Left lung (tissue), 10 donors: ENCODE results near the gene SOSTDC1. TPM values are rescaled to one million over a fixed set of nuclear protein-coding genes. Genes with fewer than 3 reads are reported as not detected.

Source experiments
- ATAC-seq: fragments of 200-7000 bp; cut with Tn5 transposase; one replicate; pipeline ENCODE4 v1.9.1; 2020; ENCODE audit warnings: moderate library complexity
- DNase-seq, 4 donors: peaks; one replicate each; pipeline ENCODE4 v3.0.0-alpha.2; 2013 to 2020
- H3K27ac ChIP-seq, 2 donors: fragments of 200-600 bp; sonication (generic) in 1 of 2; one replicate each; pipeline versions ENCODE4 v1.5.0 to v1.8.0; 2020 to 2021
- H3K27me3 ChIP-seq, 2 donors: fragments of 200-600 bp; sonication (generic) in 1 of 2; one replicate each; pipeline versions ENCODE4 v1.5.0 to v1.8.0; 2020 to 2021
- H3K36me3 ChIP-seq, 2 donors: fragments of 200-600 bp; sonication (generic) in 1 of 2; one replicate each; pipeline versions ENCODE4 v1.5.0 to v1.8.0; 2020 to 2021
- H3K4me1 ChIP-seq, 2 donors: fragments of 200-600 bp; one replicate each; pipeline ENCODE4 v1.8.0; 2021
- H3K4me3 ChIP-seq, 2 donors: fragments of 200-600 bp; sonication (generic) in 1 of 2; one replicate each; pipeline versions ENCODE4 v1.5.0 to v1.8.0; 2020 to 2021; ENCODE audit warnings: mild to moderate bottlenecking in 1 of 2
- H3K9me3 ChIP-seq, 2 donors: fragments of 200-600 bp; sonication (generic) in 1 of 2; one replicate each; pipeline versions ENCODE4 v1.5.0 to v1.8.0; 2020 to 2021
- intact Hi-C, 2 donors: fragments of 100-400 bp; cut with DNase I; formaldehyde crosslinking; loops; one replicate each; pipeline versions ENCODE4 v1.11.2 to v1.14.2; 2022
- polyA plus RNA-seq, 6 donors: library from polyadenylated mRNA; unstranded; fragments of 120-200 nt; gene quantifications; one replicate each; pipeline ENCODE4 v1.2.1, GENCODE V29; 2013; ENCODE audit not compliant: insufficient read length in 6 of 6
- total RNA-seq, 2 donors: library from RNA; stranded (reverse); fragmentation: NEBNext Ultra II Directional; extraction: Animal tissue kit (Norgen Biotek cat#: 25700); gene quantifications; one replicate each; pipeline ENCODE4 v1.2.1, GENCODE V29; 2021
- TF ChIP-seq, protein P1 (sequence below), 2 donors: fragments of 200-600 bp; sonication (generic) in 1 of 2; IDR thresholded peaks; one replicate each; pipeline versions ENCODE4 v1.5.0 to v1.8.0; 2021; ENCODE audit warnings: antibody characterized with exemption in 2 of 2
- donor health status: DM: no; HTN: yes; CAD: no.
- donor health status: DM: no; HTN: no; CAD: no.

The SOSTDC1 gene
- total and polyA plus RNA-seq, 8 donors, result 8.8 to 33.0 (median 25.9) TPM

DNA sequence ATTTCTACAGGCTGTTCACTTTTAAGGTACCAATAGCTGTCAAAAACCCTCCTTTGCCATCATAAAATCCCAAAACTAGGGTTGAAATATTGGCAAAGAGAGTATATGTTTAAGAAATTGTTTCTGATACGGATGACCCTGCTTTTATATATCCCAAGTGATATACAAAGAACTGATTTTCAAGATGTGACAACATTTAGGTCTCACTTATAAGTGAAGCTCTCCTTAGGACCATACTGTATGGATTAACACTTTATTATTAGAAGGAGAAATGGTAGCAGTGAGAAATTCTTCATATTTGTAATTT, 33.2 kb downstream of the SOSTDC1 start:
- intact Hi-C loops, result no loop called here
- Histone ChIP-seq H3K4me3 (no peak overlapping the region), H3K4me1 (no peaks in the 10 kb centered on the region), H3K36me3 (no peaks in the 10 kb centered on the region), H3K27me3 (no peaks in the 10 kb centered on the region), H3K27ac (no peak overlapping the region), H3K9me3 (no peaks in the 10 kb centered on the region)
- DNase-seq, result no peak
- TF ChIP-seq, protein P1, sequence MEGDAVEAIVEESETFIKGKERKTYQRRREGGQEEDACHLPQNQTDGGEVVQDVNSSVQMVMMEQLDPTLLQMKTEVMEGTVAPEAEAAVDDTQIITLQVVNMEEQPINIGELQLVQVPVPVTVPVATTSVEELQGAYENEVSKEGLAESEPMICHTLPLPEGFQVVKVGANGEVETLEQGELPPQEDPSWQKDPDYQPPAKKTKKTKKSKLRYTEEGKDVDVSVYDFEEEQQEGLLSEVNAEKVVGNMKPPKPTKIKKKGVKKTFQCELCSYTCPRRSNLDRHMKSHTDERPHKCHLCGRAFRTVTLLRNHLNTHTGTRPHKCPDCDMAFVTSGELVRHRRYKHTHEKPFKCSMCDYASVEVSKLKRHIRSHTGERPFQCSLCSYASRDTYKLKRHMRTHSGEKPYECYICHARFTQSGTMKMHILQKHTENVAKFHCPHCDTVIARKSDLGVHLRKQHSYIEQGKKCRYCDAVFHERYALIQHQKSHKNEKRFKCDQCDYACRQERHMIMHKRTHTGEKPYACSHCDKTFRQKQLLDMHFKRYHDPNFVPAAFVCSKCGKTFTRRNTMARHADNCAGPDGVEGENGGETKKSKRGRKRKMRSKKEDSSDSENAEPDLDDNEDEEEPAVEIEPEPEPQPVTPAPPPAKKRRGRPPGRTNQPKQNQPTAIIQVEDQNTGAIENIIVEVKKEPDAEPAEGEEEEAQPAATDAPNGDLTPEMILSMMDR (IDR thresholded peaks at IDR 0.05), result no peak
- no peak for ATAC-seq

DNA sequence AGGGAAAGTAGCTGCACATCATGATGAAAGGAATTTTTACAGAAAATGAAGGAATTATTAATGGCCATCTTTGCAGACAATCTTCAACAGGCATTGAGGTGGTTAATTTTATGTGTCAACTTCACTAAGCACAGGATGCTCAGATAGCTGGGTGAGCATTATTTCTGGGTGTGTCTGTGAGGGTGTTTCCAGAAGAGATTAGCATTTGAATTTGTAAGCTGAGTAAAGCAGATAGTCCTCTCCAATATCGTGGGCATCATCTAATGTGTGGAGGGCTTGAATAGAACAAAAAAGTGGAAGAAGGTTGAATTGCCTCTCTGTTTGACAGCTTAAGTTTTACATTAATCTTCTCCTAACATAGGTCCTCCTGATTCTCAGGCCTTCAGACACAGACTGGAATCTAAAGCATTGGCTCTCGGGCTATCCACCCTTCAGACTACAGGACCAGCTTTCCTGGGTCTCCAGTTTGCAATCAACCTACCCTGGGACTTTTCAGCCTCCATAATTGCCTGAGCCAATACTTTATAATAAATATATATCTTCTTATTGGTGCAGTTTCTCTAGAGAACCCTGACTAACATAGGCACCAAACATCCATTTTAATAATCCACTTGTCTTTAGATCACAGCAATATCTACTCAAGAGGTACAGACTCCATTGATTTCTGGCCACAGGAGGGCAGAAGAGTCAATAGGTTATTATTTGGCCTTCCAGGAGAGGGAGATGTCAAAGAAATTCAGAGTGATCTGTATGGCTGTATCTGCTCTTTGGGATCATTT, 33.7 kb downstream of the SOSTDC1 start:
- H3K9me3 ChIP-seq, result no peaks in the 10 kb centered on the region
- H3K27me3 ChIP-seq, result no peaks in the 10 kb centered on the region
- H3K36me3 ChIP-seq, result no peaks in the 10 kb centered on the region
- H3K27ac ChIP-seq, result no peak overlapping the region
- H3K4me3 ChIP-seq, result no peak overlapping the region
- no peak for DNase-seq
- TF ChIP-seq, protein P1 (IDR thresholded peaks at IDR 0.05), result no peak
- peak; percentile 59 for ATAC-seq
- intact Hi-C loops, result no loop called here
- no peaks in the 10 kb centered on the region for H3K4me1 ChIP-seq

DNA sequence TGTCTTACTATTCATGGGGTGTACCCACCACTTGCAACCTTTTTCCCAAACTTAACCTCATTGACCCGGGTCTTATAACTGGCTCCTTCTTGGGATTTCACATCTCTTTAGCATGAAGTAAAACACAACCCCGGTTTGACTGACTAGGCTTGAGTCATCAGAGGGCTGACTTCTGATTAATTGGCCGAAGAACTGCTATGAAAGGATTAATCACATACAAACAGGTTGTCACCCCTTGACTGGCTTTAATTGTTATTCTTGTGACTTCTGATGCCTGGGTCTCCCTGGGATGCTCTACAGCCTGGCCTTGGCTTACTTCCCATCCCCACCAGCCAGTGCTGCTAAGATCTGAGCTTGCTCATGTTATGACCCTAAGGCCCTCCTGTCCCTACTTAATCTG, 35.4 kb downstream of the SOSTDC1 start:
- no peaks in the 10 kb centered on the region for H3K9me3 ChIP-seq
- no peak overlapping the region for H3K4me3 ChIP-seq
- ATAC-seq (no peak), DNase-seq (no peak)
- H3K36me3 ChIP-seq, result no peaks in the 10 kb centered on the region
- no peak overlapping the region for H3K27ac ChIP-seq
- H3K27me3 ChIP-seq, result no peaks in the 10 kb centered on the region
- no peaks in the 10 kb centered on the region for H3K4me1 ChIP-seq
- TF ChIP-seq, protein P1 (IDR thresholded peaks at IDR 0.05), result no peak
- intact Hi-C loops, result no loop called here

DNA sequence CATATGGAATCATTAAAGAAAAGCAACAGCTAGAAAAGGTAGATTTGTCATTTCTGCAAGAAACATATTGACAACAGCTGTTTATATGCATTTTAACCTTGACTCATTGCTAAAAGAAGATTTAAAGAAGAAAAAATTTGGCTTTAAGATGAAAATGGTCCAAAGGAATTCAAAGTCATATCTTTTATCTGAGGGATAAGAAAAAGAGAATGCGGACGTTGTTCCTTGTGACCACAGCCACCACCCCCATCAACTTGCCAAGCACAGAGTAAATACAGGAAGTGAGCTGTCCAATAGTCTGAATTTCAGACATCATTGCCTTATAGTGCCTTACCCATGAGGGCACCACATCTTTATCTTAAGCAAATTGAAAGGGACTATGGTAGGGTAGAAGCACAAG, 36.9 kb downstream of the SOSTDC1 start:
- ATAC-seq (peak; percentile 33), DNase-seq (no peak)
- H3K36me3 ChIP-seq, result no peaks in the 10 kb centered on the region
- H3K9me3 ChIP-seq, result no peaks in the 10 kb centered on the region
- intact Hi-C loops, result no loop called here
- no peak overlapping the region for H3K27ac ChIP-seq
- H3K4me3 ChIP-seq, result no peak overlapping the region
- H3K27me3 ChIP-seq, result no peaks in the 10 kb centered on the region
- no peaks in the 10 kb centered on the region for H3K4me1 ChIP-seq
- TF ChIP-seq, protein P1 (IDR thresholded peaks at IDR 0.05), result no peak

DNA sequence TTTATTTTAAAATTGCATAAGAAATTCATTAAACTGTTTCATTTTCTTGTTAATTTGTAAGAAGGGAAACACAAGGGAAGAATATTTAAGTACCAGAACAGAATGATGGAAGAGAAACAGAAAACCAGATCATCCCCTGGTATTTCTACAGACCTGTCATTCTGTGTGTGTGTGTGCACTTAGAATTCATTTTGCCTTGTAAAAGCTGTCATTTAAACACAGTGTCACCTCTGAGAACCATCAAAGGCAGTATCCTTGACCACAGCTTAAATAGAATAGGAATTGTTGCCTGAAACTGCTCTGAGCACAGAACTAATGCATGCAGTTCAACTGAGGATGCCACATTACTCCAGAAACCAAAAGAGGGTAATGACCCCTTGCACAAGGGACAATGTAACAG, 37.4 kb downstream of the SOSTDC1 start:
- DNase-seq, result no peak
- no peak for ATAC-seq
- Histone ChIP-seq H3K27ac (no peak overlapping the region), H3K27me3 (no peaks in the 10 kb centered on the region), H3K4me1 (no peaks in the 10 kb centered on the region), H3K36me3 (no peaks in the 10 kb centered on the region), H3K4me3 (no peak overlapping the region), H3K9me3 (no peaks in the 10 kb centered on the region)
- TF ChIP-seq, protein P1 (IDR thresholded peaks at IDR 0.05), result no peak
- intact Hi-C loops, result no loop called here
